ENCODE results near the gene RETREG1. TPM values are rescaled to one million over a fixed set of nuclear protein-coding genes. Genes with fewer than 3 reads are reported as not detected.

RETREG1 gene
- total RNA-seq, 1 experiment from 2014 or later, result 3.4 TPM

DNA sequence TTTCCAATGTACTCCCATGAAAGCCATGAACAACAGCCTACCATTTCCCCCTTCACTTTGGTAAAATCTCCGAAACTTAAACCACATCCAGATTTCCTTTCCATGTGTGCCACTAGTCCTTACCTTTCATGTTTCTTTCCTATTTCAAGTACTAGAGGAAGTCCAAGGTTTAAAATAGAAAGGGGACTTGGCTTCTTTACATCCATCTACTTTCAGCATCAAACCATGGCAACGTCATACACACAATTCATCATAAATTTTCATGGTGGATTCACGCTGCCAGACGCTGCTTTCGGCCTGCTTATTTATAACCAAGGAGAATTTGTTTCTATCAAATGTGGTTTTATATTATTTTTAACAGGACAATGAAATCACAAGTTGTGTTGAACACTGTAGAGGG, 92.5 kb downstream of the RETREG1 start:
- no peak overlapping the region for H2BK20ac ChIP-seq (ENCODE audit: low read depth, low read length, poor library complexity, severe bottlenecking)
- Mint-ChIP-seq H3K27ac (no peak overlapping the region), H3K27me3 (ENCODE audit: low read depth) (peaks cover 6% of the 10 kb centered on the region), H3K9me3 (no peaks in the 10 kb centered on the region), H3K36me3 (ENCODE audit: insufficient read depth in 1 of 3, low read depth in 3 of 3) (no peaks in the 10 kb centered on the region), H3K4me1 (no peaks in the 10 kb centered on the region), H3K4me3 (no peak overlapping the region)
- TF ChIP-seq, protein P1, sequence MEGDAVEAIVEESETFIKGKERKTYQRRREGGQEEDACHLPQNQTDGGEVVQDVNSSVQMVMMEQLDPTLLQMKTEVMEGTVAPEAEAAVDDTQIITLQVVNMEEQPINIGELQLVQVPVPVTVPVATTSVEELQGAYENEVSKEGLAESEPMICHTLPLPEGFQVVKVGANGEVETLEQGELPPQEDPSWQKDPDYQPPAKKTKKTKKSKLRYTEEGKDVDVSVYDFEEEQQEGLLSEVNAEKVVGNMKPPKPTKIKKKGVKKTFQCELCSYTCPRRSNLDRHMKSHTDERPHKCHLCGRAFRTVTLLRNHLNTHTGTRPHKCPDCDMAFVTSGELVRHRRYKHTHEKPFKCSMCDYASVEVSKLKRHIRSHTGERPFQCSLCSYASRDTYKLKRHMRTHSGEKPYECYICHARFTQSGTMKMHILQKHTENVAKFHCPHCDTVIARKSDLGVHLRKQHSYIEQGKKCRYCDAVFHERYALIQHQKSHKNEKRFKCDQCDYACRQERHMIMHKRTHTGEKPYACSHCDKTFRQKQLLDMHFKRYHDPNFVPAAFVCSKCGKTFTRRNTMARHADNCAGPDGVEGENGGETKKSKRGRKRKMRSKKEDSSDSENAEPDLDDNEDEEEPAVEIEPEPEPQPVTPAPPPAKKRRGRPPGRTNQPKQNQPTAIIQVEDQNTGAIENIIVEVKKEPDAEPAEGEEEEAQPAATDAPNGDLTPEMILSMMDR (conservative IDR thresholded peaks at IDR 0.05), result no peak
- no peaks in the 10 kb centered on the region for H3K9me3 ChIP-seq (ENCODE audit: control insufficient read depth, low read depth, low read length)
- no peak overlapping the region for H2BK5ac ChIP-seq (ENCODE audit: insufficient read length, low read length)
- DNase-seq, result no peak
- no peak overlapping the region for H3K23ac ChIP-seq (ENCODE audit: insufficient read length, low read depth, low read length)
- H2AK5ac ChIP-seq (ENCODE audit: insufficient read length, low read length), result no peak overlapping the region
- H2BK120ac ChIP-seq (ENCODE audit: low read depth, low read length, poor library complexity, severe bottlenecking), result no peak overlapping the region
- H3K4me2 ChIP-seq (ENCODE audit: insufficient read depth, insufficient read length, low read length), result no peak overlapping the region
- no peak overlapping the region for H4K5ac ChIP-seq (ENCODE audit: insufficient read length, low read depth, low read length)
- no peak overlapping the region for H3K9ac ChIP-seq (ENCODE audit: extremely low read depth, insufficient read length, low read length)
- H4K91ac ChIP-seq (ENCODE audit: insufficient read length, low read depth, low read length), result no peak overlapping the region
- H3K56ac ChIP-seq (ENCODE audit: insufficient read length, low read depth, low read length), result no peak overlapping the region
- H3K79me2 ChIP-seq (ENCODE audit: insufficient read depth, low read length), result no peaks in the 10 kb centered on the region
- no peak overlapping the region for H3K27ac ChIP-seq (ENCODE audit: insufficient read length, low read depth, low read length)
- no peak overlapping the region for H3T11ph ChIP-seq (ENCODE audit: low read length)
- no peak overlapping the region for H2BK15ac ChIP-seq (ENCODE audit: low read depth, low read length)
- H4K20me1 ChIP-seq (ENCODE audit: control insufficient read depth, insufficient read depth, insufficient read length), result no peaks in the 10 kb centered on the region
- no peaks in the 10 kb centered on the region for H3K4me1 ChIP-seq (ENCODE audit: insufficient read depth, low read length)
- no peaks in the 10 kb centered on the region for H3K27me3 ChIP-seq (ENCODE audit: insufficient read depth, low read length)
- no peaks in the 10 kb centered on the region for H3K23me2 ChIP-seq (ENCODE audit: insufficient read length, low read depth, low read length, poor library complexity, severe bottlenecking)
- H2AFZ ChIP-seq (ENCODE audit: low read length), result no peak overlapping the region
- no peak overlapping the region for H3K4ac ChIP-seq (ENCODE audit: low read depth, low read length)
- H4K8ac ChIP-seq (replicated peaks; ENCODE audit: insufficient read length, low read depth, low read length), result no peak overlapping the region
- no peak overlapping the region for H3K14ac ChIP-seq (ENCODE audit: insufficient read depth, low read length)
- no peak overlapping the region for H3K18ac ChIP-seq (ENCODE audit: insufficient read length, low read depth, low read length)
- H2BK12ac ChIP-seq (ENCODE audit: insufficient read length, low read depth, low read length), result no peak overlapping the region
- no peaks in the 10 kb centered on the region for H3K79me1 ChIP-seq (ENCODE audit: insufficient read depth, low read depth, low read length, poor library complexity, severe bottlenecking)
- no CpG with 5 or more reads among the region's 5 CpGs for WGBS (ENCODE audit: extremely low coverage, insufficient read length, low lambda C conversion rate)
